ENCODE results near the gene KRTAP10-8.

DNA sequence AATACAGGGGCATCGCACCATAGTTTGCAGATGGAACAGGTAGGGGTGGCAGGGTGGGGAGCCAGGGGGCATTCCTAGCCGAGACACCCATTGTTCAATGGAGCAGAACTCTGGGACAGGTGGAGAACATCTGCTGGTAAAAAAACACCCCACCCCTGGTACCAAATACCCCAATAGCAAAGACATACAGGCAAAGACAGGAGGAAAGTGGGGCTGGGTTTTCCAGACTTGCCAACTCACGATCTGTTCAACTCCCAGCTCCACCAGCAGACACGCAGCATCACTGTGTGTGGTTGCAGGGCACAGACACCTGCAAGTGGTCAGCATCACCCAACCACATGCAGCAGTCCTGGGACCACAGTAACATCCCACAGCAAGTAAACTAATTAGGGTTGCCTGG is 328 bp upstream of the KRTAP10-8 start:
- TF ChIP-seq, protein P1, sequence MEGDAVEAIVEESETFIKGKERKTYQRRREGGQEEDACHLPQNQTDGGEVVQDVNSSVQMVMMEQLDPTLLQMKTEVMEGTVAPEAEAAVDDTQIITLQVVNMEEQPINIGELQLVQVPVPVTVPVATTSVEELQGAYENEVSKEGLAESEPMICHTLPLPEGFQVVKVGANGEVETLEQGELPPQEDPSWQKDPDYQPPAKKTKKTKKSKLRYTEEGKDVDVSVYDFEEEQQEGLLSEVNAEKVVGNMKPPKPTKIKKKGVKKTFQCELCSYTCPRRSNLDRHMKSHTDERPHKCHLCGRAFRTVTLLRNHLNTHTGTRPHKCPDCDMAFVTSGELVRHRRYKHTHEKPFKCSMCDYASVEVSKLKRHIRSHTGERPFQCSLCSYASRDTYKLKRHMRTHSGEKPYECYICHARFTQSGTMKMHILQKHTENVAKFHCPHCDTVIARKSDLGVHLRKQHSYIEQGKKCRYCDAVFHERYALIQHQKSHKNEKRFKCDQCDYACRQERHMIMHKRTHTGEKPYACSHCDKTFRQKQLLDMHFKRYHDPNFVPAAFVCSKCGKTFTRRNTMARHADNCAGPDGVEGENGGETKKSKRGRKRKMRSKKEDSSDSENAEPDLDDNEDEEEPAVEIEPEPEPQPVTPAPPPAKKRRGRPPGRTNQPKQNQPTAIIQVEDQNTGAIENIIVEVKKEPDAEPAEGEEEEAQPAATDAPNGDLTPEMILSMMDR (IDR thresholded peaks at IDR 0.05; ENCODE audit: low read depth, low read length, poor library complexity, severe bottlenecking): no peak
- TF ChIP-seq EZH2phosphoT487 (IDR thresholded peaks at IDR 0.05; ENCODE audit: borderline replicate concordance, low read length): no peak
